Motor neuron (in vitro differentiated cells): Measurements from ENCODE around the gene ESYT3. TPM values are rescaled to one million over a fixed set of nuclear protein-coding genes. Genes with fewer than 3 reads are reported as not detected.
A peak's percentile ranks its signal among the peaks of the same experiment; 100 is the strongest.
"Not testable (repeated sequence)": the region's sequence is repeated elsewhere in the genome, so short reads cannot be mapped to it uniquely, and the experiment has no call there.

Experiments used
- ATAC-seq, 8 experiments: fragments of 200-7000 bp; cut with Tn5 transposase; replicated peaks in 6 of 8; 2 replicates each; pipeline ENCODE4 v1.8.0; 2021; ENCODE audit warnings: mild to moderate bottlenecking in 8 of 8, moderate library complexity in 8 of 8
- H3K27ac ChIP-seq, 2 donors: fragments of 250-450 bp; sonication (Bioruptor Pico); 2 replicates each; pipeline ENCODE4 v1.9.0; 2021; ENCODE audit warnings: antibody characterized with exemption in 2 of 2, mild to moderate bottlenecking in 2 of 2, moderate library complexity in 1 of 2
- H3K4me1 ChIP-seq, 2 donors: fragments of 250-450 bp; sonication (Bioruptor Pico); replicated peaks in 1 of 2; 2 replicates each; pipeline ENCODE4 v1.6.1; 2021; ENCODE audit warnings: antibody characterized with exemption in 2 of 2, mild to moderate bottlenecking in 2 of 2, moderate library complexity in 1 of 2
- H3K4me3 ChIP-seq, 5 donors: fragments of 250-450 bp; sonication (Bioruptor Pico); 2 replicates each; pipeline ENCODE4 v1.9.0; 2021; ENCODE audit warnings: antibody characterized with exemption in 5 of 5, mild to moderate bottlenecking in 5 of 5, moderate library complexity in 4 of 5
- WGBS, 10 experiments: fragments of 450-650 bp; shearing (Covaris generic); methylation state at CpG; one replicate each; pipeline ENCODE4 v1.0.0; 2022; 5-methylcytosine and 5-hydroxymethylcytosine counted together
- in situ Hi-C, 9 experiments: fragments of 400-800 bp; cut with MboI; loops; one replicate each; pipeline ENCODE4 v1.15.0; 2021; ENCODE audit warnings: low sequenced_read_pairs in 9 of 9, low pct_unique_long_range_greater_than_20kb in 2 of 9; ENCODE audit not compliant: unreplicated experiment in 9 of 9
- total RNA-seq, 8 experiments: library from RNA; unstranded; fragments of 300-600 nt; gene quantifications; 2 replicates each; pipeline versions ENCODE4 v1.2.3 to v1.2.4, GENCODE V29; 2022

Gene ESYT3
- total RNA-seq, 8 experiments from 2014 or later: 0.71 to 4.5 (median 1.8) TPM

DNA sequence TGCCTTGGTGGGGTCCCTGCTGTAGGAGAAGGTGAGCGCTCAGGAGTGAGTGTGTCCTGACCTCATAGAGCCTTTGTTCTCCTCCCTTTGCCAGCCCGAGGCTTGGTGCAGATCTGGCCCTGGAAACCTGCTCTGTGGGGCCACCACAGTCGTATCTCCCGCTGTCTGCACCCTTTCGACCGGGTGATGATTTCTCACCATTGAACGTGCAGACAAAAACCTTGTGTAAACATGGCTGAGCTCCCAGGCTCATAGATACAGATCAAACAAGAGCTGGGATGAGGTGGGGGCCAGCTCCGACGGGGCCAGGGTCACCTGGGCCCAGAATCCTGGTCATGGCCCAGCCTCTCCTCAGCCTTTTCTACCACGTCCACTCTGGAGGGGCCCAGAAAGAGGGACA lies 34.6 kb upstream of the ESYT3 start:
- in situ Hi-C loops: loop anchor here in 1 of 9 experiments (25.0 kb wide), 1 partner anchor 513 kb away; no protein-coding TSS in a partner anchor
- H3K27ac ChIP-seq: no peak overlapping the region
- ATAC-seq: peak in 1 of 8 experiments; percentile 65
- H3K4me3 ChIP-seq: no peak overlapping the region
- 60 to 90% (median 80%) methylated on average over 1 to 8 of the region's 10 CpGs; no CpG with 5 or more reads in 1 of the 10 experiments for WGBS, 10 experiments
- no peaks in the 10 kb centered on the region for H3K4me1 ChIP-seq

DNA sequence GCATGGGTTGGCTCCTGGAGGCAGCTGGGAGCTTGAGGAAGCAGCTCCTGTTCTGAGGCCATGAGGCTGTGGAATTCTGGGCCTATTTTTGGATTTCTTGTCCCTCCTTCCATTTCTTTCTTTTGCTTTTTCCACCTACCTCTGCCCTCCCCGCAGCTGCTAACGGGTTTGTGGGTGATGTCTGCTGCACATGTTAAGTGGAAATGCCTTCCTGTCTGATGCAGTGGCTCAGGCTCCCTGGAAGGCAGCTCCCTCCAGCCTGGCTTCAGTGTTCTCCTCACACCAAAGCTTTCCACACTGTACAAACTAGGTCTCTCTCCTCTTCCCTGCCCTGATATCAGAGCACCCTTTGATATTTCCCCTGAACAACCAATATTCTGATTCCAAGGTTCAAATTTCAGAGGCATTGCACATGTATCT lies 33.8 kb upstream of the ESYT3 start:
- WGBS, 10 experiments: 50 to 82% (median 80%) methylated on average over 1 to 2 of the region's 2 CpGs; no CpG with 5 or more reads in 5 of the 10 experiments
- in situ Hi-C loops: loop anchor here in 1 of 9 experiments (25.0 kb wide), 1 partner anchor 512 kb away; no protein-coding TSS in a partner anchor
- ATAC-seq: no peak
- no peak overlapping the region for H3K27ac ChIP-seq
- no peaks in the 10 kb centered on the region for H3K4me1 ChIP-seq
- no peak overlapping the region for H3K4me3 ChIP-seq

GRCh38 chr3:138401834-138402233 lies 32.6 kb upstream of the ESYT3 start:
- Histone ChIP-seq H3K27ac (no peak overlapping the region), H3K4me1 (no peaks in the 10 kb centered on the region), H3K4me3 (no peak overlapping the region)
- WGBS, 10 experiments: 60 to 100% (median 91%) methylated on average over 1 to 6 of the region's 7 CpGs; no CpG with 5 or more reads in 2 of the 10 experiments
- in situ Hi-C loops: loop anchor here in 1 of 9 experiments (25.0 kb wide), 1 partner anchor 510 kb away; no protein-coding TSS in a partner anchor
- ATAC-seq: no peak

GRCh38 chr3:138404121-138404520 lies 30.3 kb upstream of the ESYT3 start:
- WGBS, 10 experiments: 60 to 100% (median 96%) methylated on average over 1 to 5 of the region's 6 CpGs; no CpG with 5 or more reads in 2 of the 10 experiments
- ATAC-seq: no peak
- H3K4me1 ChIP-seq: peaks cover 0 to 10% of the 10 kb centered on the region in 2 donors
- no peak overlapping the region for H3K27ac ChIP-seq
- in situ Hi-C loops: loop anchor here in 1 of 9 experiments (25.0 kb wide), 1 partner anchor 508 kb away; no protein-coding TSS in a partner anchor
- H3K4me3 ChIP-seq: no peak overlapping the region

- in situ Hi-C loops: loop anchor here in 1 of 9 experiments (25.0 kb wide), 1 partner anchor 507 kb away; no protein-coding TSS in a partner anchor
- Histone ChIP-seq H3K27ac (no peak overlapping the region), H3K4me1 (peaks cover 0 to 16% of the 10 kb centered on the region in 2 donors), H3K4me3 (no peak overlapping the region)
- 90 to 100% (median 93%) methylated on average over 2 to 4 of the region's 7 CpGs; no CpG with 5 or more reads in 3 of the 10 experiments for WGBS, 10 experiments
- ATAC-seq: no peak
Measured at GRCh38 chr3:138405001-138405400, 29.4 kb upstream of the ESYT3 start.

DNA sequence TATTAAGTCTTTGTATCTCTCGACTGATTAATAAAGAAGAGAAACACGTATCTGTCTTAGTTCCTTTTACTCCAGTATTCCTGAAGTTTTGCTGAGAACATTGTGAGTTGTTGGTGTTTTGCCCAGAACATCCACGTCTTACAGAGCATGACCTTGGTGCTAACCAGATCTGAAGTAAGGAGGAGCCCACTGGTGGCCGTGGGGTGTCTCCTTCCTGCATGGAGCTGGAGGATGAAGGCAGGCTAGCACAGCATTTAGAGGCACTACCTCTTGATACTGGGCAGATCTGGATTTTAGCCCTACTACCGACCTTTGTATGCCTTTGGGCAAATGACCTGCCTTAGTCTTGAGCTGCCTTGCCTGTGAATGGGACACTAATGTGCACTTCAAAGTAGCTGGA lies 28.9 kb upstream of the ESYT3 start:
- no peak for ATAC-seq
- no peak overlapping the region for H3K27ac ChIP-seq
- in situ Hi-C loops: loop anchor here in 1 of 9 experiments (25.0 kb wide), 1 partner anchor 507 kb away; no protein-coding TSS in a partner anchor
- H3K4me1 ChIP-seq: peaks cover 0 to 21% of the 10 kb centered on the region in 2 donors
- WGBS, 10 experiments: 60 to 100% (median 96%) methylated on average over 1 to 4 of the region's 5 CpGs; no CpG with 5 or more reads in 3 of the 10 experiments
- H3K4me3 ChIP-seq: no peak overlapping the region

DNA sequence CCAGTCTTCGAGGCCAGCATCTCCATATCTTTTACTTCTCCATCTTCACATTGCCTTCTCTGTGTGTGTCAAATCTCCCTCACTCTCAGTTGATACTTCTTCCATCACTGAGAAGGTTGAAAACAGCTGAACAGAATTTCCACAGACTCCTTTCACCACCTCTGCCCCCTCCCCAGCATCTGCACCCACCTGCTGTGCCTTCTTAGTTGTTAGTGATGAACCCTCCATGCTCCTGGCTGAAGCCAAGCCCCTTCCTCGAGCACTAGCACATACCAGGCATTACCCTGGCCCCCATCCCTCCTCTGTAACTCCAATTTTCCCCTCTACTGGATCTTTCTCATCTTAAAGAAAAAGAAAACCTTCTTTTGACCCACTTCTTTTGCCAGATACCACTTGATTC lies 27.8 kb upstream of the ESYT3 start:
- ATAC-seq: no peak
- Histone ChIP-seq H3K27ac (no peak overlapping the region), H3K4me3 (no peak overlapping the region), H3K4me1 (peaks cover 0 to 21% of the 10 kb centered on the region in 2 donors)
- WGBS, 10 experiments: 14 to 76% (median 67%) methylated on average over 1 to 2 of the region's 2 CpGs; no CpG with 5 or more reads in 3 of the 10 experiments
- in situ Hi-C loops: loop anchor here in 1 of 9 experiments (25.0 kb wide), 1 partner anchor 506 kb away; no protein-coding TSS in a partner anchor

DNA sequence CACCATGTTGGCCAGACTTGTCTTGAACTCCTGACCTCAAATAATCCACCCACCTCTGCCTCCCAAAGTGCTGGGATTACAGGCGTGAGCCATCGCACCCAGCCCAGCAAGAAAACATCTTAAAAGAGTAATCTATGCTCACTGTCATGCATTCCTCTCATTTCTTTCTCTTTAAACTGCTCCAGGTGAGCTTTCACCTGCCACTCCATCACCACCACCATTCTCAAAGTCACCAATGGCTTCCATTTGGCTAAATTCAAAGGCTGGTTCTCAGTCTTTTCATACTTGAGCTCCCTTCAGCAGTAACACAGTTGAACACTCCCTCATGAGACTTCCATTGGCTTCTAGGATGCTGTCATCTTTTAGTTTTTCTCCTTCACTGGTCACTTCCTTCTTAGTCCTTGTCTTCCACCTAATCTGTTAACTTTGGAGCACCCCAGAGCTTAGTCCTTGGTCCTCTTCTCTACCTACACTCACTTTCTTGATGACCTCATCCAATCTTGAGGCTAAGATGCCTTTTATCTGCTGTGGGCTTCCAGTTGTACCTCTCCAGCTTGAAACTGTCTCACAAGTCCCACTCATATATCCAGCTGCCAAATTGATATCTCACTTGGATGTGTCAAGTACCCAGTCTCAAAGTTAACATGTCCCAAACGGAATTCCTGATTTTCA lies 27.0 kb upstream of the ESYT3 start:
- WGBS, 10 experiments: 91 to 100% (median 97%) methylated on average over 1 to 3 of the region's 3 CpGs; no CpG with 5 or more reads in 4 of the 10 experiments
- in situ Hi-C loops: loop anchor here in 1 of 9 experiments (25.0 kb wide), 1 partner anchor 505 kb away; no protein-coding TSS in a partner anchor
- H3K27ac ChIP-seq: no peak overlapping the region

DNA sequence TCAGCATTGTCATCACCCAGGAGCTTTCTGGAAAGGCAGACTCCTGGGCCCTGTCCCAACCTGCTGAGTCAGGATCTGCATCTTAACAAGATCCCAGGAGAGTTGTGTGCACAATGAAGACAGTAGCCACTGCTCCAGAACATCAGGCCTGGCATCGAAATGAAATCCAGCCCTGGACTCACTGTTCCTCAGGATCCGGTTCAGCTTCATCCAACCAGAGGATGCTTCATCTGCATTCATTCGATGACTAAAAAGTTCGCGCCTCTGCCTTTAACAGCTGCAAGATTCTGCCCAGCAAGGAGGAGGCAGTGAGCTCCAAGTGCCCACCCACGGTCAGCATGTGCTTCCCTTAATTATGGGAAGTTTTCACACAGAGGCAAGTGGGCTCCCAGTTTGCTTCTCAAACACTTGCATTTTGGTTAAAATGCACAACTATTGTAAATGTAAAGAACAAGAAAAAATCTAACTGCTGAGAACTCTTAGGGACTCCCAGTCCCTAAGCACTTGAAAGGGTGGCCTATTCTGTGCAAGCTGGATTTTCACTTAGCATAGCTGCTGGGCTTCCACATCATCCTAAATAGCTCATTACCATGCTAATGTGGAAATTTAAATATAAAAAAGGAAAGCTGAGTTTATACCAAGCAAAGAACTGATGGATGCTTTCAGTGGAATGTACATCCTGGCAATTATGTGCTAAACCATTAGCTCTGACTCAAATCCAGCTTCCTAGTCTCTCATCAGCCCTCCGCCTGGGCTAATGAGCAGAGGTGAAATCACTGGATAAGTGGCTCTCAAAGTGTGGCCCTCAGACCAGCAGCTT lies 25.5 kb upstream of the ESYT3 start:
- 0 to 60% (median 20%) methylated on average over 1 to 6 of the region's 7 CpGs; no CpG with 5 or more reads in 3 of the 10 experiments for WGBS, 10 experiments
- ATAC-seq: peak in 6 of 8 experiments; percentile 35 to 89 (median 81)
- H3K27ac ChIP-seq: peak overlapping the region in 1 of 2 donors; percentile 44
- H3K4me3 ChIP-seq: no peak overlapping the region
- peaks cover 0 to 21% of the 10 kb centered on the region in 2 donors for H3K4me1 ChIP-seq
- in situ Hi-C loops: loop anchor here in 1 of 9 experiments (25.0 kb wide), 1 partner anchor 503 kb away; no protein-coding TSS in a partner anchor

More for the DNA sequence above, 27.0 kb upstream of the ESYT3 start:
- H3K4me1 ChIP-seq: peaks cover 0 to 21% of the 10 kb centered on the region in 2 donors
- no peak for ATAC-seq
- no peak overlapping the region for H3K4me3 ChIP-seq

GRCh38 chr3:138412821-138413551 lies 21.4 kb upstream of the ESYT3 start:
- ATAC-seq: peak in 7 of 8 experiments; percentile 16 to 75 (median 51)
- 27 to 100% (median 92%) methylated on average over 1 to 6 of the region's 9 CpGs; no CpG with 5 or more reads in 2 of the 10 experiments for WGBS, 10 experiments
- no peak overlapping the region for H3K4me3 ChIP-seq
- in situ Hi-C loops: loop anchor here in 1 of 9 experiments (25.0 kb wide), 1 partner anchor 499 kb away; no protein-coding TSS in a partner anchor
- H3K27ac ChIP-seq: no peak overlapping the region
- peaks cover 0 to 19% of the 10 kb centered on the region in 2 donors for H3K4me1 ChIP-seq

- 27 to 85% (median 75%) methylated on average over 2 to 4 of the region's 4 CpGs; no CpG with 5 or more reads in 5 of the 10 experiments for WGBS, 10 experiments
Measured at GRCh38 chr3:138416236-138416635, 18.2 kb upstream of the ESYT3 start.

More at GRCh38 chr3:138416236-138416635, 18.2 kb upstream of the ESYT3 start:
- not testable (repeated sequence) for ATAC-seq, H3K4me3 ChIP-seq, H3K27ac ChIP-seq, H3K4me1 ChIP-seq
- in situ Hi-C loops: loop anchor here in 1 of 9 experiments (25.0 kb wide), 1 partner anchor 496 kb away; no protein-coding TSS in a partner anchor
